Activated gamma-delta T cell (primary cell): ENCODE data around the gene INMT.
"Not testable (repeated sequence)": the region's sequence is repeated elsewhere in the genome, so short reads cannot be mapped to it uniquely, and the experiment has no call there.

Source experiments
- DNase-seq: peaks from one replicate; lab custom pipeline; 2025; lab: John Stamatoyannopoulos, UW
- total RNA-seq, 2 donors: gene quantifications; one replicate each; lab custom pipeline; 2026; lab: John Stamatoyannopoulos, UW

The INMT gene
- total RNA-seq, result 0.15 to 0.26 reads per million in 2 donors

DNA sequence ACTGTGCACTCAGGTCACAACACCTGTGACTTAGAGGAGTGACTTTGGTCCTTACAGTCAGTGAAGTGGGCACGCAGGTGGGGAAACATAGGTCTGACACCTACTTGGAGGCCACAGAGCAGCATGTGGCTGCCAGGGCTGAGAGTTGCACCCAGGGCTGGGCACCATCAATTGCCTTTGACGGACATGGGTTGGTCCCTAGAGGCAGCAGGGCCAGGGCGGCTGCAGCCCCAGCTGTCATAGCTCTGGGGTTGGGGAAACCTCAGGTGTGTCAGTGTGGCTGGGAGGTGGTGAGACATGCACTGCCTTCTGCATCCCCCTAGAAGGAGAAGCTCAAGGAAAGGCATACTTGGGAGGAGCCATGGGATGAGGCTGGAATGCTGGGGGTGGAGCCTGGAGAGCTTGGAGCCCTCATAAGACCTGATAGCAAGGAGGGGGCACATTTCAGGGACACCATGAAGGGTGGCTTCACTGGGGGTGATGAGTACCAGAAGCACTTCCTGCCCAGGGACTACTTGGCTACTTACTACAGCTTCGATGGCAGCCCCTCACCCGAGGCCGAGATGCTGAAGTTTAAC, at the start of gene INMT:
Gene INMT, plus strand, starts transcription at position 440 of the 578 bp plus-strand sequence. Its CDS starts 16 bp downstream, at position 456.
- DNase-seq, result no peak

DNA sequence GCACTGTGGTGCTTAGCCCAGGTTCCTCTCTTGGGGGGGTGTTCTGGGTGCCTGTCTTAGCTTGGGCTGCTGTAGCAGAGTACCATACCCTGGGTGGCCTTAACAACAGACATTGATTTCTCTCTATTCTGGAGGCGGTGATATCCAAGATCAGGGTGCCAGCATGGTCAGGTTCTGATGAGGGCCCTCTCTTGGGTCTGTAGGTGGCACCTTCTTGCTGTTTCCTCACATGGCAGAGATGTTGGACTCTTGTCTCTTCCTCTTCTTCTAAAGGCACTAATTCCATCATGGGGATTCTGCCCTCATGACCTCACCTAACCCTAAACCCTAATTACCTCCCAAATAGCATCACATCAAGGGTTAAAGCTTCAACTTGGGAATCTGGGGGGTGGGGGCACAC, 49.7 kb upstream of the INMT start:
- DNase-seq, result no peak

DNA sequence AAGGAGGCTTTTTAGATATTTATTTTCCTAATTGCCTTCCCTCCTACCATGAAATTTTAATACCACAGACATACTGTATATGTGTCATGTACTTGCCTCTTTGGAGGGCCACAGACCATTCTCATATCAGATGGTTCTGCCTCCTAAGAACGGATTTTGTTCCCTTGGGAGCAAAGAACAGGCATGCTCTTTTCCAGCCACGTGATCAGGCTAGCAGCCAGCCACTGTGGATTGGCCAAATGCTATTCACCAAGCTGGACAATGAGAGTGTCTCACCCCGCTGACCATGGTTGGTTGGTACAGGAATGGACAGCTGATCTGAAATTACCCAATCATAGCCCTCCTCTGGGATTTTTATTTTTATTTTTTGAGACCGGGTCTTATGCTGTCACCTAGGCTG, 48.2 kb upstream of the INMT start:
- DNase-seq, result no peak

DNA sequence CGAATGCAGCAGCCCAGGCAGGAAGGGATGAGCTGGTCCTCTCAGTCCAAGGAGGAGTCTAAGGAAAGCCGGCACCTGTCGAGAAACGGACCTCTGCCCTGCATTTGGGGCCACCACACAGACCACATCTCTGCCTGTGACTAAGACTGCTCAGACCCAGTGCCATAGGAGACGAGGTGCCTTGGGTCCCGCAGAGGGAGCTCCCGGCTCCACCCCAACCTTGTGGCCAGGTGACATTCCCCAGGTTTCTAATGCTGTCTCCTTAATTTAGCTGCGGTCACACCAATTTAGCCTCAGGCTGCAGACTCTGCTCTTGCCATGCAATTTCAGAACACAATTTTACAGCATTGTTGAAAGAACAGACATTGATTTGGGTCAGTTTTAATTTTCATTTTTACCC, 46.9 kb upstream of the INMT start:
- no peak for DNase-seq

DNA sequence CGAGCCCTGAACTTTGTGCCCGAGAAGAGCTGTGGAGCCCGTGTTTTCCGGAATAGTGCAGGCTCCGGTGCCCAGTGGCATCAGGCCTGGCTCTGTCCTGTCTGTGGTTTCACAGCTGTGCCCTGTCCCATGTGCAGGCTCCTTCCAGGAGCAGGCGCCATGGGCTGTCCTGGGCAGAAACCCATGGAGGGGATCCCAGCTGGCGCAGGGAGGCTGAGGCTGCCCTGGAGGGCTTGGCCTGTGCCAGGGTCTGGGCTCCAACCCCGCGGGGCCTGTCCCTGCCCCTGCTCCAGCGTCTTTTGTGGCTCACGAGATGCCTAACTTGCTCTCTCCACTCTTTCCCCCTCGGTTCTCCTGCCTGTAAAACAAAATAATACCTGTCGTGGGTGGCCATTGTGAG, 46.3 kb upstream of the INMT start:
- DNase-seq, result no peak

DNA sequence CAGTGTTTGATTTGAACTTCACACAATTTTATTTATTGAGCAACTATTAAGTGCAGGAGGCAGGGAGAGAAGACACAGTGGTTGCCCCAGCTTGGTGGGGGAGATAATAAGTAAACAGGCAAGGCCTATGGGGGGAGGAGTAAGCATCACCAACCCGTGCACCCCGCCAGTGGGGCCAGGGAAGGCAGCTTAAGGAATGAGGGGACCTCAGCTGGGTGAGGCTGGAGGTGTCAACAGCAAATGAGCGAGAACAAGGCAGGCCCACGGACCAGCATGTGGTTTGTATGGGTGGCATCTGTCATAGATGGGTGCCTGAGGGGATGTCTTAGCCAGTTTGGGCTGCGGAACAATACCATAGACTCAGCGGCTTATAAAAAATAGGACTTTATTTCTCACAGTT, 45.6 kb upstream of the INMT start:
- no peak for DNase-seq

DNA sequence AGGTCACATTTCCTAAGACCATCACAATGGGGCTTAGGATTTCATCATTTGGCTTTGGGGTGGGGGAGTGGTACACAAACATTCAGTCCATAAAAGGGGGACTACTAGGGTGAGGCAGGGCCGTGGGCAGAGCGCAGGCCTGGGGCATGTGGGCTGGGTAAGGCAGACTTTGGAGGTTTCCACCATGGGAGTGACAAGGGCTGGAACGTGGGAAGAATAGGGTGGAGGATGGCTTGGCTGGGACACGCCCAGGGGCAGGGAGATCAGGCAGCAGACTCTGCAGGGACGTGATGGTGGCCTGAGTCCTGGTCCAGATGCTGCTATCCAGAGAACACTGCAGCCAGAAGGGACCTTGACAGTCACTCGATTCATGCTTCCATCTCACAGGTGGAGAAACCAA, 45.0 kb upstream of the INMT start:
- DNase-seq, result no peak

DNA sequence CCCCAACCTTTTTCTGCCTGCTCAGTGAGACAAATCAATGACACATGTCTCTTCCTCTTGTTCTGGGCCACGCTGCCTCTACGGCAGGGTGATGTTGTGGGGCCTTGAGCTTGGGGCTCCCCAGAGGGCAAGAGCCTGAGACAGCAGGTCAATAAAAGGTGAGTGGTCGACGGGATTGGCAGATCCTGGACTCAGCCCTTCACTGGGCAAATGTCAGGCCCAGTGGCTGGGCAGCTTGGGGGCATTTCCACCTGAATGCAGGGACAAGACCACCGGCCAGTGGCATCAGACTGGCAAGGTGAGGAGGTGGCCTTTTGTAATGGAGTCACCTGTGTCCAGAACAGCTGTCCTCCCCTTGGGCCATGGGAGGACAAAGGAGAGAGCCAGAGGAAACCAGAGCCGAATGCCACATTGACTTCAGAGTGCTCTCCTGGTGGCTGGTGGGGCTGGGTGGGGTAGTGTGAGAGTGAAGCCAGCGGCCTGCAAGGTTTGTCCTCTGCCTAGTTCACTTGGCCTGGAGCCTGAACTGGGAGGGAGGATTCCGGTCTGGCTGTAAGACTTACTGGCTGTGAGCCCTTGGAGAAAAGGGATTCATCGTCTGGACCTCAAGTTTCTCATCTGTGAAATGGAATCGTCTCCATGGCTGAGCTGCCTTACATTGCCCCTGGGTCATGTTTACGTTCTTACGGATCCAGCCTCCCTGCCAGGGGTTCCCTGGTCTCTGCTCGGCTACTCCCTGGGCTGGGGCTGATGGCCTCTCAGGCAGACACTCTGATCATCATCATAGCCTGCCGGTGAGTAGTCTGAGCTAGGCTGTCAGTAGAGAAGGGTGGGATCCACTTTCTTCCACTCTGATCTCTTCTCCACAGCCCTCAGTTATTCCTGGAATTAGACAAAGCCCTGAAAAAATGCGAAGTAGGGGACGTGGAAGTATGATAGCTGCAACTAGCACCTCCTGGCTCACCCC, 44.3 kb upstream of the INMT start:
- no peak for DNase-seq

DNA sequence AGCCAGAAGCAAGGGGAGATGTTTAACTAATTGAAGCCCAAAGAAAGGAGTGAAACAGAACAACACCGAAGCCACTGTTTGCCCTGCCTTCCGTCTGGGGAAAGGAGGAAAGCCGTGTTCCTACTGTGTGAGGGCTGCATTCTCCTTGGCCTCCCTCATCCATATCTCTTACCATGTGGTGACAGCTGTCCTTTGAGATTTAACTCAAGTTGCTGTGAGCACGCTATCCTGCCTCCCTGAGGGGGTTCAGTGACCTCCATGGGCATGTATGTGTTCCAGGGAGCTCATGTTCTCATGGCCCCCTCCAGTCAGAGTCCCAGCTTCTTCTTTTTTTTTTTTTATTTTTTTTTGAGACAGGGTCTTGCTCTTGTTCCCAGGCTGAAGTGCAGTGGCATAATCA, 43.5 kb upstream of the INMT start:
- DNase-seq, result no peak

DNA sequence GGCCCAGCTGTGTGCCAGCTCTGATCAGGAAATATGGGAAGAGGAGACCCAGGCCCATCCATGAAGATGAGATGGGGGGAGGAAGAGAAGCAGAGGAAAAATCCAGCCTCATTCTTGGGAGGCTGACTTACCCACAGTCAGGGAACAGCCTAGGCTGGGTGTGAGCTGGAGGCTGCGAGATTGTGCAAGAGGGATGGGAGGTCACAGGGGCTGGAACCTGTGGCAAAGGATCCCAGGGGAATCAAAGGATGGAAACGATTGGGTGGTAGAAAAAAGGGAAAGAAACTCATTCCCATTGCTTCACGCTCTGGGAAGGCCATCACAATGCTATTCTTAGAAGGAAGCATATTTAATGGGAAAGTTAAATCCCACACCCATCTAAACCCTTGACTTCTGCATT, 43.0 kb upstream of the INMT start:
- DNase-seq, result no peak

DNA sequence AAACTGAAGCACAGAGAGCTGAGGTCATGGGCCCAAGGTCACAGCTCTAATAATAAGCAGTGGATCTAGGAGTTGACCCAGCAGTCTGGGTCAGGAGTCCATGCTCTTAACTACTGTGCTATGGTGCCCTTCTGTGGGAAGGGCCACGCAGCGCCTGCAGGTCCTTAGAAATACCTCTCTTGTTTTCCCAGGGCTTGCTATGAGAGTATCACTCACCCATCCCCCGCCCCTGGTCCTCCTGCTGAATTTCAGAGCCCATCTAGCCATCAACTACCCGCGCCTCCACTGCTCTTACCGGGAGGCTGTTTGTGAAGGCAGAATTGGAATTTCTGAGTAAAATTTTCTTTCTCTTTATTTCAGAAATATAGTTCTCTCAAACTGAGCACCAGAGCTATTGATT, 42.4 kb upstream of the INMT start:
- no peak for DNase-seq

DNA sequence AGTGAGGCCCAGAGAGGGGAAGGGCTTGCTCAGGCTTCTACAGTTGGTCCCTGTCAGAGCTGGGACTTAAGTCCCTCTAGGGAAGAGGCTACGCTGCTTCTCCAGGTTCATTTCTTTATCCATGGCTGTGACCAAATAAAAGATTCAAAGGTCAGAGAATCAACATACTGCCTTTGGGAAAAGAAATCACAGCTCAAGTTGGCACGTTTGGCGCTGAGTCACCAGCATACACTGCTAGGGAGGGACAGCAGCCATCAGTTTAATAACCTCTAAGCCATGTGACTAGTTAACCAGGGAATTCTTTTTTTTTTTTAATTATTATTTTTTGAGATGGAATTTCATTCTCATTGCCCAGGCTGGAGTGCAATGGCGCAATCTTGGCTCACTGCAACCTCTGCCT, 41.3 kb upstream of the INMT start:
- no peak for DNase-seq

DNA sequence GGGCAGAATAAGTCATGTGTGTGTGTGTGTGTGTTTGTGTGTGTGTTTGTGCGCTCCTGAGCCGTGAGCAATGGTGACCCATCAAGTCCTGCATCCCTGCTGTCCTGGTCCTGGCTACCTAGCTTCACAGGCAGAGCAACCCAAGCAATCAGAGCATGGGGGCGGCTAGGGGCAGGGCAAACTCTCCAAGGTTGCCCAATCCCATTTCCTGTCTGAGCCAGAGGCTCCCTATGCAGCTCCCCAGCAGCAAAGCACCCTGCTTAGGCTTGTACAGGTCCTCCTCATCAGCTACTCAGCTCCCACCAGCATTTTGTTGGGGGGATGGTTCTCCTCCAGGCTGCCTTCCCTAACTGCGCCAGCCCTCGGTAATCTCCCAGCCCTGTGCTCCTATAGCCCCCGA, 38.5 kb upstream of the INMT start:
- DNase-seq, result no peak

DNA sequence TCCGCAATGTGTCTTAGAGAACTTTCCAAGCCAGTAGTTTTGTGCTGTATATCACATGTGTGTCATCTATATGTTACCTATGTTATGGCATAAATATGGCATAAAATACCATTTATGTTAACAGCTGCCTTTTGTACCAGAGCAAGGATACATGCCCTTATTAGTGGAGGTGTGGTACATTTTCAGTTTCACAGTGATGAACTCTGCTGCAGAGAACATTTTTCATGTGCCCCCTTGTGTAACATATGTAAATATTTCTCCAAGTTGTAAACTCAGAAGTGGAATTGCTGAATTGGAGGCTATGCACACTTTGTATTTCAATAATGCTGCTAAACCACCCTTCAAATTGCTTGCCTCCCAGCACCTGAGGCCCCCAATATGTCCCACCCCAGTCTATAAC, 37.8 kb upstream of the INMT start:
- DNase-seq, result no peak

DNA sequence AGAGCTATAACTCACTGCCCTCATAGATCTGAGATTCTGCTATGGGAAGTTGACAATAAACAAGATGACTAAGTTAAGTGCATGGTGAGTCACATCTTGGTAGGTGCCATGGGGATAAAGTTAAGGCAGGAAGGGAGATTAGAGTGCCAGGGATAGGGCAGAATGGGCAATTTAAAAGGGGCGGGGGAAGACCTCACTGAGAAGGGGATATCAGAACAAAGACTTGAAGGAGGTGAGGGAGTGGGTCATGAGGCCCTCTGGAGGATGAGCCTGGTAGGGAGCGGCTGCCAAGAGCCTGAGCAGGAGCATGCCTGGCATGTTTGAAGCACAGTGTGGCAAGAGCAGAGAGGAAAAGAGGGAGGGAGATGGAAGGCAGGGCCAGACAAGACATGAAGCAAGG, 34.8 kb upstream of the INMT start:
- DNase-seq, result no peak

DNA sequence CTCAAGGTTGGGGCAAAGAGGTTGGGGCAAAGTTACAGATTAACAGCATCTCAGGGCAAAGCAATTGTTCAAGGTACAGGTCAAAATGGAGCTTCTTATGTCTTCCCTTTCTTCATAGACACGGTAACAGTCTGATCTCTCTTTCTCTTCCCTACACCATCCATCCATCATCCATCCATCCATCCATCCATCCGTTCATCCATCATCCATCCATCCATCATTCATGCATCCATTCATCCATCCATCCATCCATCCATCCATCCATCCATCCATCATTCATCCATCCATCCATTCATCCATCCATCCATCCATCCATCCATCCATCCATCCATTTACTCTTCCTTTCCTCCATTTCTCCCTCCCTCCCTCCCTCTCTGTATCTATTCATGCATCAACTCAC, 32.5 kb upstream of the INMT start:
- not testable (repeated sequence) for DNase-seq

DNA sequence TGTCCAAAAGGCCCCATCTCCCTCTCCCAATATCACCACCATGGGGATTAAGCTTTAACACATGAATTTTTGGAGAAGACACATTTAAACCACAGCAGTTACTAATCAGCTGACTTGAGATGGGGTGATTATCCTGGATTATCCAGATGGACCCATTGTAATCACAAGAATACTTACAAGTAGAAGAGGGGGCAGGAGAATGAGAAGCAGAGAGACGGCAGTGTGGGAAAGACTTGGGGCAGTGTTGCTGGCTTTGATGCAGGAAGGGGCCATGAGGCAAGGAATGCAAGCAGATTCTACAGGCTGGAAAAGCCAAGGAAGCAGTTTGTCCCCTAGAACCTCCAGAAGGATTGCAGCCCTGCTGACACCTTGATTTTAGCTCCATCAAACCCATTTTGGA, 30.7 kb upstream of the INMT start:
- no peak for DNase-seq

DNA sequence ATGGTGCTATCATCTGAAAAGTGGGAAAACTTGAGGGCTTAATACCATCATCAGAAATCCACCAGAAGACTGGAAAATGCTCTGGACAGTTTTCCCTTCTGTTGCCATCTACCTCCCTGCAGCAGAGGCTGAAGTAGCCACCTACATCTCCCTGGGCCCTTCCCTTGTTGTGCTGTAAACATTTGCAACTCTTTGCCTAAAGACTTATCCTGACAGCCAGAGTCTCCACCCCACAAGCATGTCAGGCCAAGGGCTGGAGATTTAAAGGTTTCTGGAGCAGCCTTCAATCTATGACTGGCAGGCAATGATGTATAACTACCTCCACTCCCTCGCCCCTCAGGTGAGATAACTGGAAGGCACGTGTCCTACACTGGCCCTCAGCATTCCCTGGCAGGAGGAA, 29.7 kb upstream of the INMT start:
- DNase-seq, result no peak

DNA sequence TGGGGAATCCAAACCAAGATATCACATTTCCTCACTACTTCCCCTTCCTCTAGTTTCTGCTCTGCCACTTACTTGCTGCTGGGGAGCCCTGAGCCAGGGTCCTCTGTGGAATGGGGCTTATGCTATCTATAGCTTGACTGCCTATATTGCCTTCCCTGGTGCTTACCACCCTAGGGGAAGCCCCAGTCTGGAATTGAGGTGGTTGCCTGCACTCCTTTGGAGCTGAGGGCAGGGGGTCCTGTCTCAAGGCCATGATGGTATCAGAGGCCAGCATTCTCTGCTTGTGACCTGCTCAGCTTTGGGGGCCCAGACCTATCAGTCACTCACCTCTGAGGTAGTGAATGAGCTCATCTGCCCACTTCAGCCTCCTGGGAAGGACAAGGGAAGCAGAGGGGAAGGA, 29.3 kb upstream of the INMT start:
- no peak for DNase-seq

DNA sequence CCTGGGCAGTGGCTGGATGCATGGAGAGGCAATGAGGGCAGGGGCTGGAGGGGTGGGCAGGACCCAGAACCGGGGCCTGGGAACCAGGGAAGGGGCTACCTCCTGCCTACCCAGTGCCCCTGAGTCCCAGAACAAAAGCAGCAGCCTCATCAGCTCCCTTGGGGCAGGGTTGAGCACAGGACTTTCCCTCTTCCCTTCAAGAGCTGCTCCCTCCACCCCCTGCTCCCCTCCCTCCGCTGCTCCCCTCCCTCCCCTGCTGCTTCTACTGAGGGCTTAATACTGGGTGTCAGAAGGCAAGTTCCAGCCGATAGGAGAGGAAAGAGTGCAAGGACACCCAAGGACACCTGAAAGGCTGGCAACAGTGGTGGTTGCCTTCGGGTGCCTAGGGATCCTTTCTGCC, 28.2 kb upstream of the INMT start:
- no peak for DNase-seq

DNA sequence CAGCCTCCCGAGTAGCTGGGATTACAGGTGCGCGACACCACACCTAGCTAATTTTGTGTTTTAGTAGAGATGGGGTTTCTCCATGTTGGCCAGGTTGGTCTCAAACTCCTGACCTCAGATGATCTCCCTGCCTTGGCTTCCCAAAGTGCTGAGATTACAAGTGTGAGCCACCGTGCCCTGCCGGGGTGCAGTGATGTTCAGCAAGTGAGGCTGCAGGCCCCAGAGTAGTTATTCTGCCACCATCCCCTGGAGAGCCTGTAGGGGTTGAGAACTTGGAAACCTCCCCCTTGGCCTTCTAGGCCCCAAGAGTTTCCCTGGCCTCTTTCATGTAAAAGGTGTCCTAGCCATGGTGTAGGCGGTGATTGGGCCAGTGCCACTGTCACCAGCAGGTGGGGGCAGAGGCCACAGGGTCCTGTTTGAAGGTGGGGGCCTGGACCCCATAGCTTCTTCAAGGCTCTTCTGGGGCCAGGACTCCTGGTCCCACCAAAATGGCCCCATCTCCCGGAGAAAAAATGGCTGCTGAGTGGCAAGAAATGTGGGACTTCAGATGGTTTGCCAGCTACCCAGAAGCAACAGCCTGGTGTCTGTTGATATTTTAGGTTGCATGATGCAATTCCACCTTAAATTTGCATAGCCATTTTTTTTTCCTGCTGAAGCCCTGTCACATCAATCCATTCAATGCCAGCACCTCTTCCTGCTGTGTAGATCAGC, 25.5 kb upstream of the INMT start:
- no peak for DNase-seq

DNA sequence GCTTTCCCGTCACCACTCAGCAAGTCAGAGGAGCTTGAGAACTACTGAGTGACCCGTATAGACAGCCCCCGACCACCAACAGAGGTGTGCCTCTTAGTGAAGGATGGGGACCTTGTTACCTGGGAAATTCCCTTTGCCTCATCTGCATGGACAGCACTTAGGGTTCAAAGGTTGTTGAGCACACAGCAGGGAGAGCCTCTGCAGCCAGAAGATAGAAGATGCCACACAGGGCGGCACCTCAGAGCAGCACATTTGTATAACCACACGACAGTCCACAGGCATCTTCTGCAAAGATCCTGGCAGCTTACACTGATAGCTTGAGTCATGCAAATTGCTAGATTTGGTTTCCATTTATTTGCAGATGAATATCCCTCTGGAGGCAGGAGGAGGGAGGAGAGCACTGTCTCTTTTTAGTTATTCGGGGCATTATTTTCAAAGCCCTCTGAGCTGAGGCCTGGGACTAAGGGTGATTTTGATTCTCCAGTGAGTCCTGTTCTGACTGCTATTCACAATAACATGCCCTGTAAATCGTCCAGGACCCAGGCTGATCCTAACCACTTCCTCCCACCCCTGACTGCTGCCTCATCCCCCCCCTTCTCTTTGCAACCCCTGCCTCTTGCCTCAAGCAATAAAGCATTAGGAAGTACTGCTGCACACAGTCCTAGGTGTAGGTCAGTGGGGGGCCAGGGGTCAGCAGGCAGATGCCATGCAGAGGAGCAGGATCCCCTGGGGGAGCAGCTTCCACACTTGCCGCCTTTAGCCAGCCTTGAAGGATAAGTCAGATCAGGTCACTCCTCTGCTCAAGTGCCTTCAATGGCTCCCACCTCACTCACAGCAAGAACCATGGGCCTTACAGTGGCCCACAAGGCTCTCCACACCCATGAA, 24.6 kb upstream of the INMT start:
- DNase-seq, result no peak
